Activated CD8-positive, alpha-beta T cell treated with anti-CD3 and anti-CD28 coated beads, Interleukin-2, amount 10 ng/mL, durations not matched to agents 7 days and 5 days (primary cell): ENCODE results near the gene GTF2H1. TPM values are rescaled to one million over a fixed set of nuclear protein-coding genes. Genes with fewer than 3 reads are reported as not detected.
"Not testable (repeated sequence)": the region's sequence is repeated elsewhere in the genome, so short reads cannot be mapped to it uniquely, and the experiment has no call there.

ENCODE experiments used
- ATAC-seq: fragments of 150-1000 bp; cut with Tn5 transposase; one replicate; pipeline ENCODE4 v1.10.0; 2021; ENCODE audit warnings: moderate library complexity
- CTCF ChIA-PET: fragments of 350-600 bp; sonication (Branson Sonifier 250); formaldehyde crosslinking; loops from one replicate; lab custom pipeline; 2021; ENCODE audit warnings: antibody characterized with exemption; lab: Charles Lee
- POLR2A ChIA-PET: fragments of 350-600 bp; sonication (Branson Sonifier 250); formaldehyde crosslinking; loops from one replicate; lab custom pipeline; 2021; ENCODE audit warnings: antibody characterized with exemption; lab: Charles Lee
- DNase-seq: peaks from one replicate; pipeline ENCODE4 v3.0.0-alpha.2; 2020
- H3K27ac Mint-ChIP-seq: one replicate; pipeline ENCODE4 v1.8.0; 2021; ENCODE audit warnings: mild to moderate bottlenecking, mixed read lengths
- H3K27me3 Mint-ChIP-seq: one replicate; pipeline ENCODE4 v1.8.0; 2021; ENCODE audit warnings: low read depth, mixed read lengths
- H3K36me3 Mint-ChIP-seq: one replicate; pipeline ENCODE4 v1.8.0; 2021; ENCODE audit warnings: low read depth, mixed read lengths
- H3K4me1 Mint-ChIP-seq: one replicate; pipeline ENCODE4 v1.8.0; 2021; ENCODE audit warnings: low read depth, mixed read lengths
- H3K4me3 Mint-ChIP-seq: one replicate; pipeline ENCODE4 v1.8.0; 2021; ENCODE audit warnings: mild to moderate bottlenecking, mixed read lengths
- H3K9me3 Mint-ChIP-seq: one replicate; pipeline ENCODE4 v1.8.0; 2022; ENCODE audit warnings: mixed read lengths; ENCODE audit not compliant: insufficient read depth
- microRNA-seq: library from miRNA; unstranded; fragments of <30 nt; microRNA quantifications from one replicate; pipeline ENCODE4 v1.2.0, GENCODE V29; 2022
- total RNA-seq, 2 experiments: library from RNA; stranded (reverse); gene quantifications; one replicate each; pipeline ENCODE4 v1.2.3, GENCODE V29; 2021

The GTF2H1 gene
- total RNA-seq, 2 experiments from 2014 or later = 47.2 to 47.8 TPM

DNA sequence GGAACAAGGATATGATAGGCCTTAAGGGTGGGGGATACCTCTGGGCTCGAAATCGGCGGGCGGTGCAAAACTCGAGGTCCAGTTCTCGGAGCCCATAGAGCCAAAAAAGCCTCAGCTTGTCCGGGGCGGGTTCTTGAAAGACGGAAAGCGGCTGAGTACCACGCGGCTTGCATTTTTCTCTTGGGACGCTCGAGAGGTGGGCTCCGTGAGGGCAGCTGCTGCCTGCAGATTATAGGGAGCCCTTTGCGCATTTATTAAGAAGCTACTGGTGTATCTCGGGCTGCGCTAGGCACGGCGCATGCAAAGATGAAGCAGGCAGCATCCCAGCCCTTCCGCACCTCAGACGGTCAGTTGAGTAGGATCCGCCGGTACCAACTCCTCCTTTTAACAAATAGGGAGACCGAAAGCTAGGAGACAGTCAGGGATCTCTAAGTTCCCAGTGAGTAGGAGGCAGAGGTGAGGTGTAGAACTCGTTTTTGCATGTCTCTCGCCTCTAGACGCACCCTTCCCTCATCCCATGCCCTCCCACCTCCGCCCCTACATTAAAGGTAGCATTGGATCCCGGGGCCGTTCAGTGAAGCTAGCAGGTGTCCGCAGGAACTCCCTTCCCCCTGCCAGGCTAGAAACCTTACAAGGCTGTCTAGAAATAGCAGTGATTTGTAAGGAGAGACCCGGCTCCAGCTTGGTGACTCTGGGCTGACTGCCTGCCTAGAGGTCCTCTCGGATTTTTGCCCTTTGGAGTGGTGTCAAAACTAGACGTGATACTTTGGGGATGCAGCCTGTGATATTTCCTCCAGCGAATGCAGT, 72.8 kb downstream of the GTF2H1 start:
- no peaks in the 10 kb centered on the region for H3K27me3 Mint-ChIP-seq
- DNase-seq (peak; percentile 32), ATAC-seq (no peak)
- H3K4me1 Mint-ChIP-seq = peaks cover 51% of the 10 kb centered on the region
- H3K27ac Mint-ChIP-seq = peak overlapping the region; percentile 98
- ChIA-PET CTCF (interaction anchor here (0.8 to 4.2 kb wide), 12 partner anchors 11 to 328 kb away, joined by 3 to 35 read pairs (median 4); partner anchors contain the start of genes GTF2H1, HPS5, SPTY2D1 and TSG101), POLR2A (interaction anchor here (0.9 to 5.3 kb wide), 21 partner anchors 9 to 381 kb away, joined by 3 to 152 read pairs (median 4); partner anchors contain the start of genes GTF2H1, HPS5, SPTY2D1 and TMEM86A)
- peak overlapping the region; percentile 99 for H3K4me3 Mint-ChIP-seq
- peaks cover 54% of the 10 kb centered on the region for H3K36me3 Mint-ChIP-seq
- H3K9me3 Mint-ChIP-seq = no peaks in the 10 kb centered on the region

- H3K4me3 Mint-ChIP-seq = peak overlapping the region; percentile 99
- H3K27me3 Mint-ChIP-seq = no peaks in the 10 kb centered on the region
- ChIA-PET POLR2A (interaction anchor here (0.6 to 5.3 kb wide), 16 partner anchors 9 to 382 kb away, joined by 3 to 152 read pairs (median 3); partner anchors contain the start of genes GTF2H1, HPS5, SPTY2D1 and TSG101), CTCF (interaction anchor here (0.8 to 4.2 kb wide), 10 partner anchors 12 to 369 kb away, joined by 3 to 35 read pairs (median 5); partner anchors contain the start of genes GTF2H1, HPS5, SPTY2D1 and TSG101)
- ATAC-seq (peak; percentile 66), DNase-seq (peak; percentile 97)
- H3K4me1 Mint-ChIP-seq = peaks cover 56% of the 10 kb centered on the region
- peak overlapping the region; percentile 98 for H3K27ac Mint-ChIP-seq
- H3K9me3 Mint-ChIP-seq = no peaks in the 10 kb centered on the region
- peaks cover 61% of the 10 kb centered on the region for H3K36me3 Mint-ChIP-seq
These were observed 73.6 kb downstream of the GTF2H1 start for GRCh38 chr11:18395735-18396504.

- ChIA-PET CTCF (interaction anchor here (1.2 to 4.2 kb wide), 2 partner anchors 154 to 185 kb away, joined by 3 to 35 read pairs; no protein-coding TSS in a partner anchor), POLR2A (interaction anchor here (1.0 to 5.3 kb wide), 4 partner anchors 9 to 154 kb away, joined by 3 to 152 read pairs (median 4); no protein-coding TSS in a partner anchor)
- DNase-seq (no peak), ATAC-seq (no peak)
- Mint-ChIP-seq H3K27me3 (no peaks in the 10 kb centered on the region), H3K9me3 (no peaks in the 10 kb centered on the region), H3K4me3 (peak overlapping the region; percentile 7), H3K36me3 (peaks cover 72% of the 10 kb centered on the region), H3K4me1 (peaks cover 53% of the 10 kb centered on the region), H3K27ac (peak overlapping the region; percentile 51)
These were observed 75.6 kb downstream of the GTF2H1 start for GRCh38 chr11:18397921-18398320.

DNA sequence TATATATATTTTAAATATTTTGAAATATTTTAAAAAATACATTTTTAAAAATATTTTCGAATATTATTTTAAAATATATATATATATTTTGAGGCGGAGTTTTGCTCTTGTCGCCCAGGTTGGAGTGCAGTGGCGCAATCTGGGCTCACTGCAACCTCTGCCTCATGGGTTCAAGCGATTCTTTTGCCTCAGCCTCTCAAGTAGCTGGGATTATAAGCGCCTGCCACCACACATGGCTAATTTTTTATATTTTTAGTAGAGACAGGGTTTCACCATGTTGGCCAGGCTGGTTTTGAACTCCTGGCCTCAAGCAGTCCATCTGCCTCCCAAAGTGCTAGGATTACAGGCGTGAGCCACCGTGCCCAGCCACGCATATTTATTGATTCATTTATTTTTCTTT, 78.7 kb downstream of the GTF2H1 start:
- Mint-ChIP-seq H3K36me3 (peaks cover 75% of the 10 kb centered on the region), H3K4me1 (peaks cover 55% of the 10 kb centered on the region)
- ATAC-seq, H3K27me3 Mint-ChIP-seq, H3K27ac Mint-ChIP-seq, H3K9me3 Mint-ChIP-seq, CTCF ChIA-PET, H3K4me3 Mint-ChIP-seq, DNase-seq: not testable (repeated sequence)
- POLR2A ChIA-PET = interaction anchor here (0.8 kb wide), 1 partner anchor 24 kb away, joined by 3 read pairs; no protein-coding TSS in a partner anchor

GRCh38 chr11:18404062-18404461, 81.7 kb downstream of the GTF2H1 start:
- H3K36me3 Mint-ChIP-seq = peaks cover 70% of the 10 kb centered on the region
- ChIA-PET POLR2A (no interaction called here), CTCF (no interaction called here)
- no peak overlapping the region for H3K4me3 Mint-ChIP-seq
- H3K27me3 Mint-ChIP-seq = no peaks in the 10 kb centered on the region
- no peaks in the 10 kb centered on the region for H3K9me3 Mint-ChIP-seq
- ATAC-seq (no peak), DNase-seq (no peak)
- H3K4me1 Mint-ChIP-seq = peaks cover 37% of the 10 kb centered on the region
- no peak overlapping the region for H3K27ac Mint-ChIP-seq

DNA sequence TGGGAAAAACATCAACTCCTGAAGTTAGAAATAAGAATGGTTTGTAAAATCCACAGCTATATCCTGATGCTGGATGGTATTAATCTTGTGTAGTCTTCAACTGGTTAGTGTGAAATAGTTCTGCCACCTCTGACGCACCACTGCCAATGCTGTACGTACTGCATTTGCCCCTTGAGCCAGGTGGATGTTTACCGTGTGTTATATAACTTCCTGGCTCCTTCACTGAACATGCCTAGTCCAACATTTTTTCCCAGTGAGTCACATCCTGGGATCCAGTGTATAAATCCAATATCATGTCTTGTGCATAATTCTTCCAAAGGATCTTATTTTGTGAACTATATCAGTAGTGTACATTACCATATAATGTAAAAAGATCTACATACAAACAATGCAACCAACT, 85.0 kb downstream of the GTF2H1 start:
- H3K9me3 Mint-ChIP-seq, ATAC-seq, CTCF ChIA-PET, H3K27me3 Mint-ChIP-seq, H3K4me3 Mint-ChIP-seq, DNase-seq, H3K27ac Mint-ChIP-seq: not testable (repeated sequence)
- peaks cover 35% of the 10 kb centered on the region for H3K4me1 Mint-ChIP-seq
- POLR2A ChIA-PET = interaction anchor here (0.6 to 3.2 kb wide), 4 partner anchors 10 to 164 kb away, joined by 3 to 19 read pairs (median 5); partner anchors contain the start of gene LDHA
- H3K36me3 Mint-ChIP-seq = peaks cover 51% of the 10 kb centered on the region

DNA sequence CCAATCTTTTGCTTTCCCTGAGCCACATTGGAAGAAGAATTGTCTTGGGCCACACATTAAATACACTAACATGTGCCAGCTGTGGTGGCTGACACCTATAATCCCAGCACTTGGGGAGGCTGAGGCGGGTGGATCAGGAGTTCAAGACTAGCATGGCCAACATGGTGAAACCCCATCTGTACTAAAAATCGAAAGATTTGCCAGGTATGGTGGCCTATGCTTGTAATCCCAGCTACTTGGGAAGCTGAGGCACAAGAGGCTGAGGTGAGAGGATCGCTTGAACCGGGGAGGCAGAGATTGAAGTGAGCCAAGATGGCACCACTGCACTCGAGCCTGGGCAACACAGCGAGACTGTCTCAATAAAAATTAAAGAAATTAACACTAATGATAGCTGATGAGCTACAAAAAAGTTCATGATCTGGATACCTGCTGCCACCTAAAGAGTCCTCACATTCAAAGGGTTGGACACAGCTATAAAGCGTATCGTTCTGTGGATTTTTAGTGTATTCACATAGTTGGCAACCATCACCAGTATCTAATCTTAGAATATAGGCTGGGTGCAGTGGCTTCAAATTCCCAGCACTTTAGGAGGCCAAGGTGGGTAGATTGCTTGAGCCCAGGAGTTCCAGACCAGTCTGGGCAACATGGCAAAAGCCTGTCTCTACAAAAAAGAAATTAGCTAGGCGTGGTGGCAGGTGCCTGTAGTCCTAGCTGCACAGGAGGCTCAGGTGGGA, 86.4 kb downstream of the GTF2H1 start:
- peaks cover 2% of the 10 kb centered on the region for H3K27me3 Mint-ChIP-seq
- ATAC-seq = no peak
- DNase-seq = no peak
- POLR2A ChIA-PET = interaction anchor here (3.2 kb wide), 1 partner anchor 13 kb away, joined by 19 read pairs; the partner anchor contains the start of gene LDHA
- H3K27ac Mint-ChIP-seq = no peak overlapping the region
- CTCF ChIA-PET = interaction anchor here (1.8 kb wide), 1 partner anchor 9 kb away, joined by 5 read pairs; no protein-coding TSS in a partner anchor
- peaks cover 26% of the 10 kb centered on the region for H3K4me1 Mint-ChIP-seq
- H3K9me3 Mint-ChIP-seq = no peaks in the 10 kb centered on the region
- H3K36me3 Mint-ChIP-seq = peaks cover 39% of the 10 kb centered on the region
- H3K4me3 Mint-ChIP-seq = no peak overlapping the region

DNA sequence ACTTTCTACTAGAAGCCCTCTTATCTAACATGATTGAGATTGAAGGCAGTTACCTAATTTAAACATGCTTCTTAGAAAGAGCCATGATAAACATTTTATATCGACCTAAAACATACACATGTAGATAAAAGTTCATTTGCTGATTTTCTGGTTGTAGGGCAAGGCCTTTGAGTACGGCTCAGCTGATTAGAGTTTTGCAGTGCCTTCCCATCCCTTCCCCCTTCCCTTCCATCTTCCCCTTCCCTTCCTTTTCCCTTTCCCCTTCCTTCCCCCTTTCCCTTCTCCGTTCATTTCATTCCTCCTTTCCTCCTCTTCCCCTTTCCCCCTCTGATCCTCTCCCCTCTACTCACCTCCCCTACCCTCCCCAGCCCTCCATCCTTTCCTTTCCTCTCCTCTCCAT, 94.1 kb downstream of the GTF2H1 start:
- Mint-ChIP-seq H3K4me3 (no peak overlapping the region), H3K27ac (no peak overlapping the region), H3K27me3 (peaks cover 2% of the 10 kb centered on the region), H3K4me1 (peaks cover 6% of the 10 kb centered on the region), H3K36me3 (no peaks in the 10 kb centered on the region), H3K9me3 (no peaks in the 10 kb centered on the region)
- CTCF ChIA-PET = no interaction called here
- DNase-seq = no peak
- POLR2A ChIA-PET = no interaction called here
- no peak for ATAC-seq

Small RNA genes lying within 50 kb of the gene (microRNA-seq; reads per million reads assigned to microRNA genes)
- gene MIR3159 = not detected

Other genes starting within 250 kb of the GTF2H1 start
- gene SAAL1, start 216.5 kb upstream of the GTF2H1 start, total RNA-seq = 10 to 100 TPM; 31.4 to 32.2 TPM
- not detected for gene MRGPRX3, start 190.0 kb upstream of the GTF2H1 start, total RNA-seq
- gene MRGPRX4, start 149.7 kb upstream of the GTF2H1 start, total RNA-seq = not detected
- gene SAA4, start 85.8 kb upstream of the GTF2H1 start, total RNA-seq = not detected
- not detected for gene SAA2, start 73.9 kb upstream of the GTF2H1 start, total RNA-seq
- gene SAA1, start 56.3 kb upstream of the GTF2H1 start, total RNA-seq = not detected
- 10 to 100 TPM; 15.8 to 18.0 TPM for gene HPS5, start 427 bp upstream of the GTF2H1 start, total RNA-seq
- 1,000 to 10,000 TPM; 1,251 to 1,270 TPM for gene LDHA, start 72.0 kb downstream of the GTF2H1 start, total RNA-seq
- gene LDHC, start 89.8 kb downstream of the GTF2H1 start, total RNA-seq = not detected
- not detected for gene LDHAL6A, start 133.3 kb downstream of the GTF2H1 start, total RNA-seq
- gene TSG101, start 204.4 kb downstream of the GTF2H1 start, total RNA-seq = 10 to 100 TPM; 33.5 to 48.7 TPM